ENCODE results near the gene GPS1. TPM values are rescaled to one million over a fixed set of nuclear protein-coding genes. Genes with fewer than 3 reads are reported as not detected.

The GPS1 gene
- total RNA-seq, 1 experiment from 2014 or later: 181 TPM

- TF ChIP-seq KAT7 (CRISPR knock-in tag; IDR thresholded peaks at IDR 0.05; ENCODE audit: borderline replicate concordance) (no peak), ZNF219 (CRISPR knock-in tag; IDR thresholded peaks at IDR 0.05; ENCODE audit: borderline replicate concordance) (no peak), CREB1 (CRISPR knock-in tag; IDR thresholded peaks at IDR 0.05) (no peak), ZNF512 (CRISPR knock-in tag; IDR thresholded peaks at IDR 0.05; ENCODE audit: borderline replicate concordance) (no peak), GABPB1 (CRISPR knock-in tag; IDR thresholded peaks at IDR 0.05) (peak; percentile 64), ZBTB21 (CRISPR knock-in tag; IDR thresholded peaks at IDR 0.05; ENCODE audit: borderline replicate concordance) (no peak), MXD4 (CRISPR knock-in tag; IDR thresholded peaks at IDR 0.05; ENCODE audit: borderline replicate concordance) (no peak), NFYB (CRISPR knock-in tag; conservative IDR thresholded peaks at IDR 0.05; ENCODE audit: low read depth) (peak; percentile 88), PRDM15 (CRISPR knock-in tag; IDR thresholded peaks at IDR 0.05) (peak; percentile 49; the same call in 1 of the 2 replicates), JUN (CRISPR knock-in tag; IDR thresholded peaks at IDR 0.05) (no peak), ZNF532 (CRISPR knock-in tag; IDR thresholded peaks at IDR 0.05; ENCODE audit: borderline replicate concordance) (no peak), USF1 (CRISPR knock-in tag; IDR thresholded peaks at IDR 0.05) (no peak), ARID4B (CRISPR knock-in tag; IDR thresholded peaks at IDR 0.05; ENCODE audit: borderline replicate concordance) (peak; percentile 75; the same call in 1 of the 2 replicates), NR1H2 (CRISPR knock-in tag; IDR thresholded peaks at IDR 0.05) (no peak), ERG (CRISPR knock-in tag; IDR thresholded peaks at IDR 0.05) (0 out of 2 replicates have a peak, but pooled peaks have one; percentile 14), NFE2L1 (CRISPR knock-in tag; IDR thresholded peaks at IDR 0.05) (no peak), E2F5 (CRISPR knock-in tag; IDR thresholded peaks at IDR 0.05) (peak; percentile 80; the same call in 1 of the 2 replicates), CREM (CRISPR knock-in tag; IDR thresholded peaks at IDR 0.05) (0 out of 2 replicates have a peak, but pooled peaks have one; percentile 43)
Measured at GRCh38 chr17:82037092-82037888, 14.4 kb upstream of the GPS1 start, which contains the start of gene DCXR (continued).
